Measurements from ENCODE around the gene SIL1. TPM values are rescaled to one million over a fixed set of nuclear protein-coding genes. Genes with fewer than 3 reads are reported as not detected.

SIL1 gene
- total RNA-seq, 1 experiment from 2014 or later, result 10.7 TPM

- TF ChIP-seq FOXP1 (CRISPR knock-in tag; IDR thresholded peaks at IDR 0.05; ENCODE audit: borderline replicate concordance), result no peak
- TF ChIP-seq GRHL2 (CRISPR knock-in tag; IDR thresholded peaks at IDR 0.05; ENCODE audit: insufficient replicate concordance, severe bottlenecking), result no peak
- TF ChIP-seq CDX4 (CRISPR knock-in tag; IDR thresholded peaks at IDR 0.05; ENCODE audit: borderline replicate concordance), result no peak
- TF ChIP-seq JUN (CRISPR knock-in tag; IDR thresholded peaks at IDR 0.05), result no peak
- no peak for TF ChIP-seq IRF1 (CRISPR knock-in tag; IDR thresholded peaks at IDR 0.05)
- TF ChIP-seq USF1 (CRISPR knock-in tag; IDR thresholded peaks at IDR 0.05), result no peak
- TF ChIP-seq TEAD4 (CRISPR knock-in tag; IDR thresholded peaks at IDR 0.05), result no peak
- no peak for TF ChIP-seq SMAD4 (CRISPR knock-in tag; IDR thresholded peaks at IDR 0.05)
- no peak for TF ChIP-seq AFF4 (CRISPR knock-in tag; IDR thresholded peaks at IDR 0.05; ENCODE audit: borderline replicate concordance)
- no peak for TF ChIP-seq JAZF1 (CRISPR knock-in tag; IDR thresholded peaks at IDR 0.05)
- TF ChIP-seq ZNF219 (CRISPR knock-in tag; IDR thresholded peaks at IDR 0.05; ENCODE audit: borderline replicate concordance), result no peak
- TF ChIP-seq ZNF425 (CRISPR knock-in tag; conservative IDR thresholded peaks at IDR 0.05), result no peak
- no peak for TF ChIP-seq E2F1 (CRISPR knock-in tag; IDR thresholded peaks at IDR 0.05)
- H3K27me3 Mint-ChIP-seq (ENCODE audit: low read depth), result no peaks in the 10 kb centered on the region; the same call in 1 of the 2 replicates
- CTCF ChIA-PET, result interaction anchor here (0.6 to 1.4 kb wide), 5 partner anchors 36 to 396 kb away, joined by 3 to 6 read pairs (median 3); no protein-coding TSS in a partner anchor
- no peak overlapping the region for H3K4me3 Mint-ChIP-seq
- H3K4me1 Mint-ChIP-seq, result peaks cover 24% of the 10 kb centered on the region
- H3K9me3 Mint-ChIP-seq, result no peaks in the 10 kb centered on the region
- ATAC-seq (no peak), DNase-seq (ENCODE audit: low spot score) (no peak)
- no peaks in the 10 kb centered on the region for H3K36me3 Mint-ChIP-seq
- no peak overlapping the region for H3K27ac Mint-ChIP-seq
- POLR2A ChIA-PET, result no interaction called here
Observed at GRCh38 chr5:138974227-138975063, 223.7 kb downstream of the SIL1 start.

GRCh38 chr5:138972836-138973235, 225.3 kb downstream of the SIL1 start:
- CTCF ChIA-PET, result interaction anchor here (0.8 to 2.6 kb wide), 9 partner anchors 9 to 332 kb away, joined by 3 to 13 read pairs (median 6); partner anchors contain the start of gene LRRTM2
- DNase-seq (ENCODE audit: low spot score) (peak; percentile 43), ATAC-seq (peak; percentile 84)
- Mint-ChIP-seq H3K4me3 (no peak overlapping the region), H3K27me3 (ENCODE audit: low read depth) (no peaks in the 10 kb centered on the region; the same call in 1 of the 2 replicates), H3K36me3 (no peaks in the 10 kb centered on the region), H3K4me1 (peaks cover 15% of the 10 kb centered on the region), H3K27ac (no peak overlapping the region), H3K9me3 (no peaks in the 10 kb centered on the region)
- POLR2A ChIA-PET, result no interaction called here
- TF ChIP-seq ZBTB43 (CRISPR knock-in tag; IDR thresholded peaks at IDR 0.05), result no peak
- TF ChIP-seq EMX1 (CRISPR knock-in tag; IDR thresholded peaks at IDR 0.05), result no peak
- TF ChIP-seq ZNF219 (CRISPR knock-in tag; IDR thresholded peaks at IDR 0.05; ENCODE audit: borderline replicate concordance), result no peak
- TF ChIP-seq TEAD1 (CRISPR knock-in tag; IDR thresholded peaks at IDR 0.05), result no peak
- no peak for TF ChIP-seq E2F4 (CRISPR knock-in tag; IDR thresholded peaks at IDR 0.05; ENCODE audit: borderline replicate concordance, low read depth)
- TF ChIP-seq IRF1 (CRISPR knock-in tag; IDR thresholded peaks at IDR 0.05), result no peak
- no peak for TF ChIP-seq USF1 (CRISPR knock-in tag; IDR thresholded peaks at IDR 0.05)
- no peak for TF ChIP-seq ZNF121 (CRISPR knock-in tag; IDR thresholded peaks at IDR 0.05)

All from WTC11 (cell line).